Vagina (tissue), 2 donors: Measurements from ENCODE around the gene HOOK2. TPM values are rescaled to one million over a fixed set of nuclear protein-coding genes. Genes with fewer than 3 reads are reported as not detected.

Source experiments
- DNase-seq, 2 donors: peaks; one replicate each; pipeline ENCODE4 v3.0.0-alpha.2; 2017; ENCODE audit errors: extremely low spot score in 2 of 2
- H3K27ac ChIP-seq: fragments of 200-600 bp; sonication (generic); one replicate; pipeline ENCODE4 v1.5.1; 2019
- H3K27me3 ChIP-seq: fragments of 200-600 bp; sonication (generic); one replicate; pipeline ENCODE4 v1.5.1; 2019
- H3K36me3 ChIP-seq, 2 donors: fragments of 200-600 bp; sonication (generic); one replicate each; pipeline ENCODE4 v1.5.1; 2017 to 2019
- H3K4me1 ChIP-seq: fragments of 200-600 bp; sonication (generic); one replicate; pipeline ENCODE4 v1.5.1; 2019
- H3K4me3 ChIP-seq, 2 donors: fragments of 200-600 bp; sonication (generic); 1 replicate in 1 of 2; 2 replicates in 1 of 2; pipeline ENCODE4 v1.5.1; 2016 to 2019
- H3K9me3 ChIP-seq: fragments of 200-600 bp; sonication (generic); one replicate; pipeline ENCODE4 v1.5.1; 2019
- CTCF ChIP-seq, 3 experiments: fragments of 450-650 bp in 2 of 3; fragments of 200-600 bp in 1 of 3; sonication (generic) in 1 of 3; IDR thresholded peaks; one replicate each; pipeline ENCODE4 v1.5.1; 2017 to 2019; ENCODE audit warnings: antibody characterized with exemption in 3 of 3, mild to moderate bottlenecking in 2 of 3, moderate library complexity in 2 of 3
- POLR2A ChIP-seq, 2 donors: fragments of 450-650 bp; IDR thresholded peaks; one replicate each; pipeline ENCODE4 v1.6.1; 2017; ENCODE audit warnings: antibody characterized with exemption in 2 of 2, mild to moderate bottlenecking in 2 of 2, moderate library complexity in 2 of 2
- POLR2AphosphoS5 ChIP-seq, 2 donors: sonication (generic); formaldehyde crosslinking; IDR thresholded peaks; one replicate each; pipeline ENCODE4 v1.9.0; 2017; ENCODE audit warnings: antibody characterized with exemption in 2 of 2, mild to moderate bottlenecking in 2 of 2, low read depth in 1 of 2; ENCODE audit not compliant: insufficient read depth in 1 of 2
- intact Hi-C: fragments of 100-400 bp; cut with DNase I; formaldehyde crosslinking; loops from one replicate; pipeline ENCODE4 v1.15.1; 2023
- total RNA-seq: library from RNA; depleted of rRNA; stranded (reverse); fragments of >200 nt; gene quantifications from one replicate; pipeline ENCODE4 v1.2.3, GENCODE V29; 2016

The HOOK2 gene
- total RNA-seq, 1 donor from 2014 or later = 65.6 TPM

DNA sequence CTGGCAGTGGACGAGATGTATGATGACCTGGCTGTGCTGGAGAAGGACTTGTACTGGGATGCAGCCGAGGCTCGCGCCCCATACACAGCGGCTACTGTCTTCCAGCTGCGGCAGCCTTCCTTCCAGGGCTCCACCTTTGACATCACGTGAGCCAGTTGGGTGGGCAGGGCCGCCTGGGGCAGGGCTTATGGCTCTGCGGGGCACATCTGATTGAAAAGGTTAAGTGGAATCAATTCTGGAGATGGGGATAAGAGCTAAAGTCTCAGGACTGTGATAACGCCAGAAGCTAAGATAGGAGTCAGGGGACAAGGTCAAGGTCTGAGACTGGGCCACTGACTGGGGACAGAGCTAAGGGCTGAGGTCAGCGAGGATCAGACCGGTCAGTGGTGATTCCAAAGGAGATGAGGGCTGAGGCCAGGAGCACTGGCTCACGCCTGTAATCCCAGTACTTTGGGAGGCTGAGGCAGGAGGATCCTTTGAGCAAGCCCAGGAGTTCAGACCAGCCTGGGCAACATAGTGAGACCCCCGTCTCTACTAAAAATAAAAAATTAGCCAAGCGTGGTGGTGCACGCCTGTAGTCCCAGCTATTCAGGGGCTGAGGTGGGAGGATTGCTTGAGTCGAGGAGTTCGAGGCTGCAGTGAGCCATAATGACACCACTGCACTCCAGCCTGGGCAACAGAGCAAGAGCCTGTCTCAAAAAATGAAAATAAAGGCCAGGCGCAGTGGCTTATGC is 19.0 kb downstream of the HOOK2 start:
- no peaks in the 10 kb centered on the region for H3K27me3 ChIP-seq
- no peak for DNase-seq
- H3K4me1 ChIP-seq = peaks cover 12% of the 10 kb centered on the region
- no peak overlapping the region for H3K27ac ChIP-seq
- H3K36me3 ChIP-seq = no peaks in the 10 kb centered on the region
- H3K9me3 ChIP-seq = no peaks in the 10 kb centered on the region
- no peak overlapping the region for H3K4me3 ChIP-seq
- intact Hi-C loops = no loop called here
- TF ChIP-seq CTCF (IDR thresholded peaks at IDR 0.05) (no peak), POLR2A (IDR thresholded peaks at IDR 0.05) (no peak), POLR2AphosphoS5 (IDR thresholded peaks at IDR 0.05; ENCODE audit: insufficient read depth in 1 of 2, low read depth in 1 of 2) (no peak)

GRCh38 chr19:12754465-12755196 is 20.7 kb downstream of the HOOK2 start:
- Histone ChIP-seq H3K27ac (no peak overlapping the region), H3K4me1 (peaks cover 23% of the 10 kb centered on the region), H3K9me3 (no peaks in the 10 kb centered on the region), H3K4me3 (no peak overlapping the region), H3K27me3 (no peaks in the 10 kb centered on the region), H3K36me3 (no peaks in the 10 kb centered on the region)
- intact Hi-C loops = no loop called here
- no peak for DNase-seq
- no peak for TF ChIP-seq CTCF (IDR thresholded peaks at IDR 0.05)
- TF ChIP-seq POLR2A (IDR thresholded peaks at IDR 0.05) = no peak
- no peak for TF ChIP-seq POLR2AphosphoS5 (IDR thresholded peaks at IDR 0.05; ENCODE audit: insufficient read depth in 1 of 2, low read depth in 1 of 2)

DNA sequence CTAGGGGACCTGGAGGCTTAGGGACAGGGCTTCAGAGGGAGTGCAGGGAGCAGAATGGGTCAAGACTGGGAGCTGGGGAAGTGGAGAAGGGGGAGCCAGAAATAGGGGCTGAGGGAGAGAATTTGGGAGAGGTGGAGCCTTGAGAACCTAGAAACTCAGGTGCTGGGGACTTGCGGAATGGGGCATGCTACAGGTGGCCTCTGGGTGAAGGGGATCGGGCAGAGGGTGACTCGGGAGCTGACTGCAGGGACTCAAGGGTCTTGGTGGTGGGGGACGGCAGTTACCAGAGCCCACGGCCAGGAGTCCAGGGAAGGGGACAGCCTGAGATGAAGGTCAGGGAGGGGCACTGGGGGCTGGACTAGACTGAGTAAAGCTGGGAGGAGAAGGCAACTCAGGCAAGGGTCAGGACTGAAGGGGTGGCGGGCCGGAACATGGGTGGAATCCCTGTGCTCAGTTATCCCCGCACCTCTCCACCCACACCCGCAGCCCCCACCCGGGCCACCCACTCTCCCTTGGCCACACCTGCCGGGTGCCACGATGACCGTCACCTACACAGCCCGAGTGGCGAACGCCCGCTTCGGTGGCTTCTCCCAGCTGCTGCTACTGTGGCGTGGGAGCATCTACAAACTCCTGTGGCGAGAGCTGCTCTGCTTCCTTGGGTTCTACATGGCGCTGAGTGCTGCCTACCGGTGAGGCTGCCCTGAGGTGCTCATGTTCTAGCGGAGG is 23.1 kb downstream of the HOOK2 start:
- Histone ChIP-seq H3K27ac (no peak overlapping the region), H3K36me3 (peaks cover 0 to 8% of the 10 kb centered on the region in 2 donors), H3K4me3 (no peak overlapping the region), H3K9me3 (no peaks in the 10 kb centered on the region), H3K4me1 (peaks cover 22% of the 10 kb centered on the region), H3K27me3 (no peaks in the 10 kb centered on the region)
- intact Hi-C loops = no loop called here
- no peak for DNase-seq
- no peak for TF ChIP-seq POLR2AphosphoS5 (IDR thresholded peaks at IDR 0.05; ENCODE audit: insufficient read depth in 1 of 2, low read depth in 1 of 2)
- TF ChIP-seq POLR2A (IDR thresholded peaks at IDR 0.05) = no peak
- no peak for TF ChIP-seq CTCF (IDR thresholded peaks at IDR 0.05)

DNA sequence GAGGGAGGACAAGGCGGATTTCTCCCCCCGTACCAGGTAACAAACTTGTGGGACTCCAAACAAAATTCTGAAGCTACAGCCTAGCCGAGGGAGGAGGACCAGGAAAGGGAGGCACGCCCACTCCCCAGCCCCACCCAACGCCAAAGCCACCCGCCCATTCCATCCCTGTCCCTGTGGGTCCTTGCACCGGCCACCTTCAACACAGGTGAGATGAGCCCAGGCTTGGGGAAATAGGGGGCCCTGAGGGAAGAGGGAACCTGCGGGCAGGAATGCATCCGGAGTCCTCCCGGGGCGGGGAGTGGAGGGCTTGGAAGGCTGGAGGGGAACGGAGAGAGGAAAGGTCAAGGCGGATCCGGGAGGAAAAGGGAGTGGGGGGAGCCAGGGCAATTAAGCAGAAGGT is 23.7 kb downstream of the HOOK2 start, which contains the start of gene BEST2:
BEST2 (plus strand) TSS at position 157 of the 400 bp plus-strand sequence. CDS start 802 bp downstream, outside the sequence.
- intact Hi-C loops = no loop called here
- no peaks in the 10 kb centered on the region for H3K27me3 ChIP-seq
- peaks cover 0 to 14% of the 10 kb centered on the region in 2 donors for H3K36me3 ChIP-seq
- no peaks in the 10 kb centered on the region for H3K9me3 ChIP-seq
- DNase-seq = no peak
- no peak within 1 kb of the TSS for H3K27ac ChIP-seq
- H3K4me1 ChIP-seq = peaks cover 19% of the 10 kb centered on the region
- no peak within 1 kb of the TSS for H3K4me3 ChIP-seq
- TF ChIP-seq POLR2A (IDR thresholded peaks at IDR 0.05) (no peak), POLR2AphosphoS5 (IDR thresholded peaks at IDR 0.05; ENCODE audit: insufficient read depth in 1 of 2, low read depth in 1 of 2) (no peak), CTCF (IDR thresholded peaks at IDR 0.05) (no peak)
